Right ventricle myocardium superior (tissue), 1 donor: ENCODE data around the gene VEGFA. TPM values are rescaled to one million over a fixed set of nuclear protein-coding genes. Genes with fewer than 3 reads are reported as not detected.

Source experiments
- ATAC-seq: fragments of 200-7000 bp; cut with Tn5 transposase; one replicate; pipeline ENCODE4 v1.9.1; 2020; ENCODE audit warnings: mild to moderate bottlenecking; ENCODE audit not compliant: poor library complexity
- DNase-seq: peaks from one replicate; pipeline ENCODE4 v3.0.0-alpha.2; 2020
- intact Hi-C: fragments of 100-400 bp; cut with DNase I; formaldehyde crosslinking; loops from one replicate; pipeline ENCODE4 v1.11.2; 2022
- total RNA-seq: library from RNA; stranded (reverse); fragmentation: NEBNext Ultra II Directional; extraction: Animal tissue kit (Norgen Biotek cat#: 25700); gene quantifications from one replicate; pipeline ENCODE4 v1.2.1, GENCODE V29; 2021
- donor health status: DM: no; HTN: yes; CAD: no; lungs with severe emphysema.

VEGFA gene
- total RNA-seq, 1 donor from 2014 or later = 230 TPM

DNA sequence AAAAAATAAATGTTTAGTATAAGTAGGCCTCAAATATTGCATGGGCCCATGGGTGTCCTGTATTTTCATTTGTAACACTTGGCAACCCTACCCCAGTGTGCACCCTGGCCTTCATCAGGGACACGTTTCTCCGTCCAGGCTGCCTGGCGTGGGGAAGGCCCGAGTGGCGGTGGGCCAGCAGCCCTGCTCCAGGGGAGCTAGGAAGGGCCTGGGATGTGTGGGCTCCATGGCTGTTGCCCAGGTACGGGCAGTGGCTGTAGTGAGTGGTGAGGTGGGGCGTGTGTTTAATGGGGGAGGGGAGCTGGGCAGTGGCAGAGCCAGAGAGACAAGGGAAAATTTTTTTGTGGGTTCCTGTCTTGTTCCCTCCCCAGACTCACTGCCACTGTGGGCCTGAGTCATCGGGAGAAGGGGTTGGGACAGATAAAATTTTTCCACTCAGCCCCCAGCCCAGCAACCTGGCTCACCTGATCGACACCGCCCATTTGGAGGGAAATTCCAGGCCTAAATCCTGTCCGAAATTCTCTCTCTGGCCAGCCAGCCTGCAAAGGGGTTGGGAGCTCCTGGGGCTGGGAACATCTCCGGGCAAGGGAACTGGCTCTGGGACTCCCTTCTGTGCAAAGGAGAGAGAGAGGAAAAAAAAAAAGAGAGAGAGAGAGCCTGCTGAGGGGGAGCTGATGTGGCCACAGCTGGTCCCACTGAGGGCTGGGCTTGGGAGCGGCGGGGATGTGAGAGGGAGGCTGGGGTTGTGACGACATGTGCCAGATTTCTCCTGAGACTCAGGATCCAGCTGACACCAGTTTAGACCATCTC is 32.5 kb upstream of the VEGFA start:
- ATAC-seq = peak; percentile 93
- DNase-seq = peak; percentile 76

DNA sequence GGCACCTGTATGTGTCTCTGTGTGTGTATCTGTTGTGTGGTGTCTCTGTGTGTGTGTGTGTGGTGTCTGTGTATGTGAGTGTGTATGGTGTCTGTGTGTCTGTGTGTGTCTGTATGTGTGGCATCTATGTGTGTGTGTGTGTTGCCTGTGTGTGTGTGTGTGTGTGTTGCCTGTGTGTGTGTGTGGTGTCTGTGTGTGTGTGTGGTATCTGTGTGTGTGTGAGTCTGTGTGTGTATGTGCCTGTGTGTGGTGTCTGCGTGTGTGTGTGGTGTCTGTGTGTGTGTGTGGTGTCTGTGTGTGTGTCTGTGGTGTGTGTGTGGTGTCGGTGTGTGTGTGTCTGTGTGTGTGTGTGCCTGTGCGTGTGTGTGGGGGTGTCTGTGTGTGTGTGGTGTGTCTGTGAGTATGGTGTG is 31.7 kb upstream of the VEGFA start:
- no peak for ATAC-seq
- intact Hi-C loops = no loop called here
- no peak for DNase-seq

More for the DNA sequence above, 32.5 kb upstream of the VEGFA start:
- intact Hi-C loops = no loop called here

DNA sequence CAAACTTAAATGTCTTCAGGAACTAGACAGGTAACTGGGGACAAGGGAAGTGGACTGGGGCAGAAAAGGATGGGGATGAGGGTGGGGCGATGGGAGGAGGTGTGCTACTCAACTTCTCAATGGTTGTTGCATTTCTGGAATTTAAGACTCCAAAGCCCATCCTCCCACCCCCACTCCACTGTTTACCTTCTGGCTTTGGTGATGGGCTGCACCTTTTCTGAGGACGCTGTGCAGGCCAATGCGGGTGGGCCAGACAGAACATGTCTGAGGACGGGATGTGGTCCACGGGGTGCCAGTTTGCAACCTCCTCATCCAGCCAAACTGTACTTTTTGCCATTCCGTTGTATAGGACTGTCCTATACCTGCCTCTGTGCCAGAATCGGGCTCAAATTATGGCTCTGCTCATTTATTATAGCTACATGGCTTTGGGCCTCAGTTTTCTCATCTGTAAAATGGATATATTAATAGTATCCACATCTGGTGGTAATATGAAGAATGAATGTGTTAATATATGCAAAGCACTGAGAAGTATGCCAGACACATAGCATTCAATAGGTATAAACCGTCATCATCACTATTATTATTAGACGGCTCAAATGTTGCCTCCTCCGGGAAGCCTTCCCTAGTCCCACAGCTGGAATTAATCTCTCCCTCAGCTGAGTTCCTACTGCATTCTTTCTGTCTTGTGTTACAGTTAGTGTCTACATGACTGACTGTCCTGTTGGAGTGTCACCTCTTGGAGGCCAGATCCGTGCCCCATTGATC is 31.0 kb upstream of the VEGFA start:
- DNase-seq (no peak), ATAC-seq (no peak)
- intact Hi-C loops = no loop called here

DNA sequence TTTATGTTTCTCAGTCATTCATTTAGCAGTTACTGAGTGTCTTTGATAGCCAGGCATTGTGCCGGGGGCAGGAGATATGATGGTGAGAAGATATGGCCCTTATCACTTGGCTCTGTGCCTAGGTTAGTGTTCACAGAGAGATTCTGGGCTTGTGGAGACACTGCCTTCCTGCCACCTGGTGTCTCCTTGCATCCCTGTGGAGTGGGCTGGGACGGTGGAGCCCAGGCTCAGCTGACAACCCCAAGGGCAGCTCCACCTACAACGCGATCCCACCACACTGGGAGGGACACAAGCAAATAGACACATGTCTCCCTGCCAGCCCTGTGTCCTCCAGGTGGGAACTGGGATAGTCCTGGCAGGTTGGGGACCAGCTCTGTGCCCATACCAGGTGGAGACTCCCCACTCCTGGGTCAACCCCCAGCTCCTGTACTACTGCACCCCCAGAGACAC is 30.3 kb upstream of the VEGFA start:
- intact Hi-C loops = no loop called here
- ATAC-seq (no peak), DNase-seq (no peak)

DNA sequence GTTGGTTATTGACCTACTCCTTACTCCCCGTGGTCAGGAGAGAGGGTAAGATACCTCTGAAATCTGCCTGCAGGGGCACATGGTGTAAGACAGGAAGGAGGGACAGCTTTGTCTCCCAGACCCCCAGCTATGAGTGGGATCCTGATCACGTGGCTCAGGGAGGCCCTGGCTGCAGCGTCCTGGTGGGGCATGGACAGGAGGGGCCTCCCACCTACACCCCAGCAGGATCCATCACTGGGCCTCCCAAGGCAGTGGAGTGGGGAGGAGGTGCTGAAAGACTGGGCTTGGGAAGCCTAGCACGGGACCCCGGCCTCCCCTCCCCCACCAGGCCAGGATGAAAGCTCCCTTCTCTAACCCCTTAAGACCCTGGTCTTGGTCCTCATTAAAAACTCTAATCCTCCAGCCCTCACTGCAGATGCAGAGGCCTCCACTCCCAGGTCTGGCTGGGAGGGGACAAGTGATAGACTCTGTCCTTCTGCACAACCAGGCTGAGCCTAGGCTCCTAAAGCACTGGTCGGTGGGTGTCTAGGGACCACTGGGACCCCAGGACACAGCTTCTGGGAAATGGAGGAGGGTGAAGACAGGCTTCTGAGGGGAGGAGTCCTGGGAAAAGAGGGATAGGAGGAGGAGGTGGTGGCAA is 29.6 kb upstream of the VEGFA start:
- intact Hi-C loops = no loop called here
- ATAC-seq = no peak

DNA sequence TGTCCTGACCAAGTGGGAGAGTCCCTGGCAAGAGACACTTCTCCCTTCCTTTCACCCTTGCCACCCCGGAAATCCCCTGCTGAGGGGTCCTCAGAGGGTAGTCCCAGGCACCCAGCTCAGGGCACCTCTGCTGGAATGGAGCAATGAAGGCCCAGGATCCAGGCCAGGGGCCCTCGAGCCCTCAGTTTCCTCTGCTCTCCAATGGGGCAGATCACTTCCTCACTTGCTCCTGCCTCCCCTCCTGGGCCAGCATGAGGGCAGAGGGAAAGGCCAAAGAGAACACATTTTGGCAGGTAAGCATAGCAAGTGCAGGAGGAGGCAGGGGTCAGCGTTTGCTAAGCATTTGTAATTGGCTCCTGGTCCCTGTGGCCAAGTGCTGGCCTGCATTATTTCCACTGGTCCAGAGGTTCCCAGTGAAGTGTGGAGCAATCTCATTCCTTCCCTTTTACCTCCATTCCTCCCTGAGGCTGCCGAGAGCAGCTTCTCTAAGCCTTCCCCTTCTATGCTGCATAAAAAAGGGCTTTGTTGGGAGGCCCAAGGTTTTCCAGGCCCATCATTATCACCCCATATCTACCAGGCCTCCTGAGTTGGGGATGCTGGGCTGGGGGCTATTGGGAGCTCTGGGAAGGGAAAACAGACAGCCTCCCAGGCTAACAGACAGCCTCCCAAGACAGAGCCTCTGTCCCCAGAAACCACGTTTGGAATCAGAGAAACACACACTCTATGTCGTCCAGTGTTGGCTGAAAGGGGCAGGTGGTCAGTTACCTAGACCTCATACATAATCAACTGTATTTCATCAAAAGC is 28.8 kb upstream of the VEGFA start:
- intact Hi-C loops = no loop called here
- DNase-seq (no peak), ATAC-seq (no peak)

More for the DNA sequence above, 29.6 kb upstream of the VEGFA start:
- DNase-seq = no peak

DNA sequence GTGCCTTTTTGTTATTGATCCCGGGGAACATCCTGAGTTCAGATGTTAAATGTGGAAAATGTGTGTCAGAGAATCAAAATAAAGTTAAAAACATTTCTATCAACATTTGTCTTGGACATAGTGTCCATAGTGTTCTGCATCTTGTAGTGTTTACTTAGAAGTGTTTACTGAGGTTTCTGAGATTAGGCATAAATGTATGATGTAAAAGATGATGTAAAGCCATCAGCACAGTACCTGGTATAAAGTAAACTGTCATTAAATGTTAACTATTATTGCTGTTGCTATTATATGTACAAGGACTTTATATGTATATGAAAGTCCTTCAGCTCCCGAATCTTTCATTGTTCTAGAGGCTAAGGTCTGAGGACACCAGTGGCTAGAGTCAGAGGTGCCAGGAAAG is 28.2 kb upstream of the VEGFA start:
- no peak for ATAC-seq
- no peak for DNase-seq
- intact Hi-C loops = no loop called here

DNA sequence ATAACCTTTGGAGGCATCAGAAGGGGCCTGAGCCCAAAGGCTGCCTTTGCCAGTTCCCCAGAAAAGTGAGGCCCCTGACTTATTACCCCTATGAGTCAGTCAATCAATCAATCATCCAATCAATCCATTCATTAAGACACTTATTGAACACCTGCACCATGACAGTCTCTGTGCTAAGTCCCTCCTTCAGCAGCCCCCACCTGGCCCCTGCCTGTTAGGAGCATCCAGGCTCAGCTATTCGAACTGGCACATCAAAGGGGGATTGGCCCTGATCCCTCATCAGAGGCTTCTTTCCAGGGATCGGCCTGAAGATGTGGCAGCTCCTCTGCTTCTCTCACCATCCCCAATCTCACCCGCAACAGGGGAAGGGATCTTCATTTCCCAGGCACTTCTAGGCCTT is 27.7 kb upstream of the VEGFA start:
- intact Hi-C loops = no loop called here
- DNase-seq (no peak), ATAC-seq (no peak)

DNA sequence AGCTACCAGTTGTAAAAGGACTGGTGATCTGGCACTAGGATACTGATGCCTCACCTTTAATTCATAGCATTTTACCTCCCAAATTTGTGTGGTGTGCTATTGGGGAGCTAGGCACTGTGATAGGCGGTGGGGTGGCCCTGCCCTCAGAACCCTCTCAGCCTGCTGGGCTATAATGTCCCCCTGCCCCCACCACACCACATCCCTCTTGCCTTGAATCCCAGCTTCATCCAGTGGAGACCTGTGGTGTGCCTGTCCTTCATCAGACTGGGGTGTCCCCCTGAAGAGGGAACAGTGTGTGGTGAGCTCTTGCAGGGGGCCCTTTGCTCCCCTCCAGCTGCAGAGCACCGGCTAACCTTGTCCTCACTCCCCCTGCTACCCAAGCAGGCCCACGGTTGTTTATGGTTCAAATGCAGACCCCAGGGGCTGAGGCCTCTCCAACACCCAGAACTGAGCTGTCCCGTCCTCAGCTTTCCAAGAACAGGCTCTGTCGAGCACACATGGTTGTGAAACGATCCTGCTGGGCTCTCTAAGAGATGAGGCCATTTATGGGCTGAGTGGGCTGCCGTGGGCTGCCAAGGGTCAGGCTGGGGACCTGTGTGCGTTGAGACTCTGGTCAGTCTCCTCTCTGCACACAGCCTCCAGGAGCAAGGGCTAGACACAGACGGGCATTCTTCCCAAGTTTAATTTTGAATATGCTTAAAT is 26.9 kb upstream of the VEGFA start:
- ATAC-seq = peak; percentile 68
- DNase-seq = no peak
- intact Hi-C loops = no loop called here

DNA sequence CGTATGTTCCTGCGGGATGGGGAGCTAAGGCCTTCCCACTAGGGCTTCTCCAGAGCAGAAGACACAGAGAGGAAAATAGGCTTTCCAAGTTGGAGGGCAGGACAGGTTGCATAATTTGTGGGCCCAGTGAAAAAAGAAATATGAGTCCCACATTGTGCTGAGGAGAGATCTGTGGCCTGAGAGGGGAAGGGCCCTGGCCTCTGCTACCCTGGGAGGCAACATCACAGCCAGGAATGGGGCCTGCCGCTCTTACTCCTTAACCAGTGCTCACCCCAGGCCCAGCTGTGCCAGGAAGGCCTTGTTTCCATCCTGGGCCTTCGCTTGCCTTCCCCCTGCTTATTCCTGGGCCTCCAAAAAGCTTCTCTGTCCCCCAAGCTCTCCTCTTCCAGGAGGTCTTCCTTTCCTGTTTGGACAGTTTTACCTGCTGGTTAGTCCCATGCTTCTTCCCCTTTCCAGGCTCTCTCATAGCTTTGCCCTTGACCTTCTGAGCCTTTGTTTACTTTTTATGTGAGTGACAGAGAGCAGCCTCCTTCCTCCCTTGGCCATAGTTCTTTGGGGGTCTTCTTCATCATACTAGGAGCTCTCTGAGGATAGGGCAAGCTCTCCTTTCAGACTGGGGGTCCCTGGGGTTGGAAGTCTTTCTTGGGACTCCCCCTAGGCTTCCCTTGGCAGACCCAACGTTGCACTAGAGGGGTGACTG is 26.2 kb upstream of the VEGFA start:
- peak; percentile 63 for ATAC-seq
- intact Hi-C loops = no loop called here
- peak; percentile 56 for DNase-seq

DNA sequence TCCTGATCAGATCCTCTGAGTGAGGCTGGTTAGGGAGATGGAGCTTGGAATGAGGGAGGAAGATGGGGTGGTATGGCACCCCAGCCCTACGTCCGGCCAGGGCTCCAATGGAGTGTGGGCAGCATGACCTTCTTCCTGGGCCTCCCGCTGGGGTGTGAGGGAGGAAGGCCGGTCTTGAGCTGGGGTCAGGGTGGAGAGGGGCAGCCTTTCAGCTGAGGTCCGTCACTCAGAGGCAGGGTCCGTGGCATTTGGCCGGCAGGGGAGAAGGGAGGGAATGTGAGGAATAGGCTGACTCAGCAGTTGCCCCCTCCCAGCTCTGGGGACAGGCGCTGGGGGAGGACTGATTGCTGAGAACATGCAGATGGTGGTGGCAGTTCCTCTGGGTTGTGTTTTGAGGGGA is 25.5 kb upstream of the VEGFA start:
- ATAC-seq (no peak), DNase-seq (no peak)
- intact Hi-C loops = no loop called here

DNA sequence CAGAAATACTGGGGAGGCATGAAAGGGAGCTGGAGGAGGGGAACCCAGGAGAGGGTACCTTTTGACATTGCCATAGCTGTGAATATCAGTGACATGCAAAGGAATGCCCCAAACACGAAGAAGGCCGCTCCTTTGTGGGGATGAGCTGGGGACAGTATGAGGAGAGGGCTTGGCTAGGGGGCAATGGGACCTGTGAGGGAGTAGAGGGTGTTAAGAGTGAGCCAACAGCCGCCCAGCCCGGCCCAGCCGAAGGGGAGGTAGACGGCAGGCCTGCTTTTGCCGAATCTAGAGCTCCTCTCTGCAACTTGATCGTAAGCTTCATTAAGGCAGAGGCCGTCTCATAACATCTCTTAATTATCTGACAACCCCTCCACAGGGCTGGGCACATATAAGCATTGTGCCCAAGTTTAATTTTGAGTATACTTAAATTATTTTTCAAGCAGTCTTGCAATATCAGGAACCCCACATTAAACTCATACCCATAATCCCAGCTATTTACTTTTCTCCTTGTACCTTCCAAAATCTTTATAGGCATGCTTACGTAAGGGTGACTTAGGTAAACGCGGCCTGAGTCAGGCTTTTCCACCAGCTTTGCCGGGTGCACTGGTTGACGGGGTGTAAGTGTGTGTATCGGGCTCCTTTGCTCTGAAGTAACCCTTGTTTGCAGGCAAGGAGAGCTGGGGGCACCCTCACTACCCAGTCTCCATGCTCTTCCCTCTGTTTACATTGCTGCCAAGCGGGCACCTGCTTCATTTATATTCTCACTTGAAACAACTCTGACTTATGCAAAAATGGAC is 24.9 kb upstream of the VEGFA start:
- no peak for ATAC-seq
- DNase-seq = no peak
- intact Hi-C loops = no loop called here

DNA sequence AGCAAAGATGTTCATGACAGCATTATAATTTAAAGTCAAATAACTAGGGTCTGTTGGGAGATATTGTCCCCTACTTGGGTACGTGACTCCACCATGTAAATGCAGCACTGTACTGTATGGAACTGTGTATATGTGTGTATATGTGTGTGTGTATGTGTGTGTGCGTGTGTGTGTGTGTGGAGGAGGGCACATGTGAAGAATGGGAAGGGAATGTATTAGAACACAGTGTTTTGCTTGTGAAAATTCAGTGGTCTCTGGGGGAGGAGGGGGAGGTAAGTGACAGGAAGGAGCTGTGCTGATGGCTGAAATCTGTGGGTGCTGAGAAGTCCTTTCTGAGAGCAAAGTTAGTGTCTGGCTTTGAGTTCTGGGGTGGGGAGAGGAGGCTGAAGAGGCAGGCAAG is 23.9 kb upstream of the VEGFA start:
- DNase-seq (no peak), ATAC-seq (no peak)
- intact Hi-C loops = no loop called here

DNA sequence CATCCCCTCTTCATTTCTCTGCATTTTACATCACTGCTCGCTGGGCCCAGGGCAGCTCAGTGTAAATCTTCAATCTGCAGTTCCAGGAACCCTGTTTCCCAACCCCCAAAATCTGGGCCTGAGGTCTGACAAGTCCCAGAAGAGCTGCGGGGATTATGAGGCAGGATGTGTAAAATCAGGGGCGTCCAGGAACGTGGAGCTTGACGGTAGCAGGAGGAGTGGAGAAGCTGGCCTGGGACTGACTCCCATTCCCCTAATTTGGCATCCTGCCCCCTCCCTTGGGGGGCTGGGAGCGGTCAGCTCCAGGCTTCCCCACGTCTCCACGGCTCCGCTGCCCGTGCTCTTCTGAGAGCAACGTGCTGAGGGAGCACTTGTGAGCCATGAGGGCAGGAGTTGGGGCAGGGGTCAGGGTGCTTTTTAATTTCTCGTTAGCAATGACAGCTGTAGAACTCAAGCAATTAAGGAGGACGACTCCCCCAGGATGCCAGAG is 23.4 kb upstream of the VEGFA start:
- DNase-seq (peak; percentile 60), ATAC-seq (peak; percentile 26)
- intact Hi-C loops = no loop called here

DNA sequence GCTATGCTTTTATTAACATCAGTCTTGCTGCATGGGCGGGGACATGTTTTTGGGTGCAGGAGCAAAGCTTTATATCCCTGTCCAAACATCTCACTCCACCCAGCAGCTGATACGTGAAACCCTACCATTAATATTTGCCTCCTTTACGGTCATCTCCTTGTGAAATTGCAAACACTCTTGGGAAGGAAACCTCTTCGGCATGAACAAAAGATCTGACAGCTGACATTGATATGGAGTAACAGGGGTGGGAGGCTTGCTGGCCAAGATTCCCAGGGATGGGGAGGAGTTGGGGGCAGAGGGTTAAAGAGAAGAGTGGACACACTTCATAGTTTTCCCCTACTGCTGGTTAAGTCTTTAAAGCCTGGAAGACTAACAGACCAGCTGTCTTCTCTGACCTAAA is 22.2 kb upstream of the VEGFA start:
- ATAC-seq (no peak), DNase-seq (no peak)
- intact Hi-C loops = no loop called here

DNA sequence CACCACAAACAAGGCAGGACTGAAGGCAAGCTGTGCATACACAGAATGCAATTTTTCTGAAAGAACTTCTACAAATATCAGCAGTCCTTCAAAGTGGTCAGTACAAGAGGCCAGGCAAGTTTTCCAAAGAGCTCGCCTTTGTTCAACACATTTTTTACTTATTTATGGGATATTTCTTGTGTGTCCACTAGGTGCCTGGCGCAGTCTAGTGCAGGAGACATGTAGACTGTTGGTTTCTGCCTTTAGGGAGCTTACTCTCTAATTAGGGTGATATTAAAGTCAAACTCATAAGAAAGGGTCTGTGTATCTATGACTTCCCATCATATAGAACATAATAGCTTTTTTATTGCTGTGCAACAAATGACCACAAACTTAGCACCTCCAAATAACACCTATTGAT is 21.2 kb upstream of the VEGFA start:
- no peak for DNase-seq
- no peak for ATAC-seq
- intact Hi-C loops = no loop called here

DNA sequence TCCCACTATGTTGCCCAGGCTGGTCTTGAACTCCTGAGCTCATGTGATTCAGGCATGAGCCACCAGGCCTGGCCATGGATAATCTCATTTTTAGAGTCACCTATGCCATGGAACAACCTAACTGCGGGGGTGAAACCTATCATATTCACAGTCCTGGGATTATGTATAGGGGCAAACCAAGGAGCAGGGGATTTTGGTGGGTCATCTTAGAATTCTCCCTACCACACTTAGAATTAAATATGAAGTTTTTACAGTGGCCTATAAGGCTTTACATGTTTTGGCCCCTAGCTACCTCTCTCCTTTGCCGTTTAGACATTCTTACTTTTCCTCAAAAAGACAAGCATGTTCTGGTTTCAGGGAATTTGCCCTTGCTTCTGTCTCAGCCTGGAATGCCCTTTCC is 20.6 kb upstream of the VEGFA start:
- intact Hi-C loops = no loop called here
- DNase-seq (no peak), ATAC-seq (no peak)
